ENCODE measurements around the gene KCNAB1.

GRCh38 chr3:156406393-156406792 is 286.0 kb downstream of the KCNAB1 start:
- TF ChIP-seq CTCF (conservative IDR thresholded peaks at IDR 0.05; ENCODE audit: low read length) (no peak), EZH2phosphoT487 (IDR thresholded peaks at IDR 0.05; ENCODE audit: borderline replicate concordance, low read depth, low read length) (no peak)

All from OCI-LY7 (cell line).